ENCODE data around the gene TRPV5. TPM values are rescaled to one million over a fixed set of nuclear protein-coding genes. Genes with fewer than 3 reads are reported as not detected.

Gene TRPV5
- polyA plus RNA-seq, 2 of the 4 experiments (the other 2 are of a cell fraction), result not detected

DNA sequence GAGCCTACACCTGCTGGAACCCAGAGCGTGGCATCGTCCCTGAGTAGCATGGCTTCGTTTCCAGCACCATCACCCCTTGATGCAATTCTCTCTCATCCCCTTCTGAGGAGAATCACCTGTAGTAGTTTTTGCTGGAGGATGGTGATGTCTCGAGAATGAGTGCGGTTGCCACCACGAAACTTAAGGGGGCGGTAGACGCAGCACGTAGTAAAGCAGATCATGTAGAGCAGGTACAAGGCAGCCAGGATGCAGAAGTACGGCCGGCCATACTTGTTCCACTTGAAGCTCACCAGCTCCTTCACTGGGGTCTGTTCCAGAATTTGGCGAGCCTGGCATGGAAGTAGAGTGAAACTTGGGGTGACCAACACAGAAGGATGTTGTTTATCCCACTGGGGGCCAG lies 8.1 kb downstream of the TRPV5 start:
- no peak overlapping the region for H3K4me2 ChIP-seq
- H3K4me3 ChIP-seq, result no peak overlapping the region
- H3K9me3 ChIP-seq, result no peaks in the 10 kb centered on the region
- ChIA-PET CTCF (interaction anchor here (1.2 kb wide), 1 partner anchor 290 kb away, joined by 3 read pairs; no protein-coding TSS in a partner anchor), POLR2A (no interaction called here)
- H3K27ac ChIP-seq, result no peak overlapping the region
- no peak for DNase-seq (ENCODE audit: low read depth in 1 of 2, low spot score in 1 of 2)
- no peak for FAIRE-seq
- no peaks in the 10 kb centered on the region for H3K4me1 ChIP-seq
- 23% methylated on average over 12 of the region's 12 CpGs for WGBS (ENCODE audit: missing lambda C conversion rate)
- TF ChIP-seq GATA3 (IDR thresholded peaks at IDR 0.05; ENCODE audit: borderline replicate concordance), result no peak
- no peak for TF ChIP-seq NR3C1 (IDR thresholded peaks at IDR 0.05)
- TF ChIP-seq, protein P1, sequence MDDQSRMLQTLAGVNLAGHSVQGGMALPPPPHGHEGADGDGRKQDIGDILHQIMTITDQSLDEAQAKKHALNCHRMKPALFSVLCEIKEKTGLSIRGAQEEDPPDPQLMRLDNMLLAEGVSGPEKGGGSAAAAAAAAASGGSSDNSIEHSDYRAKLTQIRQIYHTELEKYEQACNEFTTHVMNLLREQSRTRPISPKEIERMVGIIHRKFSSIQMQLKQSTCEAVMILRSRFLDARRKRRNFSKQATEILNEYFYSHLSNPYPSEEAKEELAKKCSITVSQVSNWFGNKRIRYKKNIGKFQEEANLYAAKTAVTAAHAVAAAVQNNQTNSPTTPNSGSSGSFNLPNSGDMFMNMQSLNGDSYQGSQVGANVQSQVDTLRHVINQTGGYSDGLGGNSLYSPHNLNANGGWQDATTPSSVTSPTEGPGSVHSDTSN (IDR thresholded peaks at IDR 0.05), result no peak
- TF ChIP-seq NFE2L2 (conservative IDR thresholded peaks at IDR 0.05; ENCODE audit: low read length), result no peak
- TF ChIP-seq, protein P2, sequence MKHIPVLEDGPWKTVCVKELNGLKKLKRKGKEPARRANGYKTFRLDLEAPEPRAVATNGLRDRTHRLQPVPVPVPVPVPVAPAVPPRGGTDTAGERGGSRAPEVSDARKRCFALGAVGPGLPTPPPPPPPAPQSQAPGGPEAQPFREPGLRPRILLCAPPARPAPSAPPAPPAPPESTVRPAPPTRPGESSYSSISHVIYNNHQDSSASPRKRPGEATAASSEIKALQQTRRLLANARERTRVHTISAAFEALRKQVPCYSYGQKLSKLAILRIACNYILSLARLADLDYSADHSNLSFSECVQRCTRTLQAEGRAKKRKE (CRISPR knock-in tag; IDR thresholded peaks at IDR 0.05; ENCODE audit: low read depth), result no peak
- no peak for TF ChIP-seq EHF (CRISPR knock-in tag; IDR thresholded peaks at IDR 0.05)
- 0 out of 6 replicates have a peak, but pooled peaks of 1 of the 2 experiments have one; percentile 32 for ATAC-seq

DNA sequence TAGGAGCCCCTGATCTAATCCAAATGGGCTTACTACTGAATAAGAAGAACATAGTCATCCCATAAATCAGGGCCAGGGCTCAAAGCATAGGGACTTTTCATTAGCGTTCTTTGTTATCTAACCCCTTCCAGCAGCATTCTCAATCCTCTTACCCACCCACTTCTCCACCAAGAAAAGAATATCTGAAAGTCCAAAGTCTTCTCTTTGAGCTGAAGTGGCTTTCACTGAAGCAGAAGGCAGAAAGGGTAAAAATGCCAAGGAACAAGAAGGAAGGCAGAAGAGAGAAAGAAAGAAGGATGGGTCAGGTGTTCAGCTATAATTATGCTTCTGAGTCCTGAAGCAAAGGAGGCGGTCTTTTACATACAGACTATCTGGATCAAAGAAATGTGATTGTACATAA lies 10.2 kb downstream of the TRPV5 start:
- no peak for DNase-seq (ENCODE audit: low read depth in 1 of 2, low spot score in 1 of 2)
- ATAC-seq, result no peak
- no peaks in the 10 kb centered on the region for H3K4me1 ChIP-seq
- no peak for TF ChIP-seq HOXB13 (CRISPR knock-in tag; IDR thresholded peaks at IDR 0.05; ENCODE audit: low read depth)
- TF ChIP-seq, protein P3, sequence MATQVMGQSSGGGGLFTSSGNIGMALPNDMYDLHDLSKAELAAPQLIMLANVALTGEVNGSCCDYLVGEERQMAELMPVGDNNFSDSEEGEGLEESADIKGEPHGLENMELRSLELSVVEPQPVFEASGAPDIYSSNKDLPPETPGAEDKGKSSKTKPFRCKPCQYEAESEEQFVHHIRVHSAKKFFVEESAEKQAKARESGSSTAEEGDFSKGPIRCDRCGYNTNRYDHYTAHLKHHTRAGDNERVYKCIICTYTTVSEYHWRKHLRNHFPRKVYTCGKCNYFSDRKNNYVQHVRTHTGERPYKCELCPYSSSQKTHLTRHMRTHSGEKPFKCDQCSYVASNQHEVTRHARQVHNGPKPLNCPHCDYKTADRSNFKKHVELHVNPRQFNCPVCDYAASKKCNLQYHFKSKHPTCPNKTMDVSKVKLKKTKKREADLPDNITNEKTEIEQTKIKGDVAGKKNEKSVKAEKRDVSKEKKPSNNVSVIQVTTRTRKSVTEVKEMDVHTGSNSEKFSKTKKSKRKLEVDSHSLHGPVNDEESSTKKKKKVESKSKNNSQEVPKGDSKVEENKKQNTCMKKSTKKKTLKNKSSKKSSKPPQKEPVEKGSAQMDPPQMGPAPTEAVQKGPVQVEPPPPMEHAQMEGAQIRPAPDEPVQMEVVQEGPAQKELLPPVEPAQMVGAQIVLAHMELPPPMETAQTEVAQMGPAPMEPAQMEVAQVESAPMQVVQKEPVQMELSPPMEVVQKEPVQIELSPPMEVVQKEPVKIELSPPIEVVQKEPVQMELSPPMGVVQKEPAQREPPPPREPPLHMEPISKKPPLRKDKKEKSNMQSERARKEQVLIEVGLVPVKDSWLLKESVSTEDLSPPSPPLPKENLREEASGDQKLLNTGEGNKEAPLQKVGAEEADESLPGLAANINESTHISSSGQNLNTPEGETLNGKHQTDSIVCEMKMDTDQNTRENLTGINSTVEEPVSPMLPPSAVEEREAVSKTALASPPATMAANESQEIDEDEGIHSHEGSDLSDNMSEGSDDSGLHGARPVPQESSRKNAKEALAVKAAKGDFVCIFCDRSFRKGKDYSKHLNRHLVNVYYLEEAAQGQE (IDR thresholded peaks at IDR 0.05), result no peak
- TF ChIP-seq, protein P4, sequence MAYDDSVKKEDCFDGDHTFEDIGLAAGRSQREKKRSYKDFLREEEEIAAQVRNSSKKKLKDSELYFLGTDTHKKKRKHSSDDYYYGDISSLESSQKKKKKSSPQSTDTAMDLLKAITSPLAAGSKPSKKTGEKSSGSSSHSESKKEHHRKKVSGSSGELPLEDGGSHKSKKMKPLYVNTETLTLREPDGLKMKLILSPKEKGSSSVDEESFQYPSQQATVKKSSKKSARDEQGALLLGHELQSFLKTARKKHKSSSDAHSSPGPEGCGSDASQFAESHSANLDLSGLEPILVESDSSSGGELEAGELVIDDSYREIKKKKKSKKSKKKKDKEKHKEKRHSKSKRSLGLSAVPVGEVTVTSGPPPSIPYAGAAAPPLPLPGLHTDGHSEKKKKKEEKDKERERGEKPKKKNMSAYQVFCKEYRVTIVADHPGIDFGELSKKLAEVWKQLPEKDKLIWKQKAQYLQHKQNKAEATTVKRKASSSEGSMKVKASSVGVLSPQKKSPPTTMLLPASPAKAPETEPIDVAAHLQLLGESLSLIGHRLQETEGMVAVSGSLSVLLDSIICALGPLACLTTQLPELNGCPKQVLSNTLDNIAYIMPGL (CRISPR knock-in tag; IDR thresholded peaks at IDR 0.05; ENCODE audit: borderline replicate concordance), result no peak
- TF ChIP-seq HOXA7 (CRISPR knock-in tag; IDR thresholded peaks at IDR 0.05), result no peak
- TF ChIP-seq CHD2 (IDR thresholded peaks at IDR 0.05; ENCODE audit: low read length, partially characterized antibody), result no peak
- TF ChIP-seq, protein P5, sequence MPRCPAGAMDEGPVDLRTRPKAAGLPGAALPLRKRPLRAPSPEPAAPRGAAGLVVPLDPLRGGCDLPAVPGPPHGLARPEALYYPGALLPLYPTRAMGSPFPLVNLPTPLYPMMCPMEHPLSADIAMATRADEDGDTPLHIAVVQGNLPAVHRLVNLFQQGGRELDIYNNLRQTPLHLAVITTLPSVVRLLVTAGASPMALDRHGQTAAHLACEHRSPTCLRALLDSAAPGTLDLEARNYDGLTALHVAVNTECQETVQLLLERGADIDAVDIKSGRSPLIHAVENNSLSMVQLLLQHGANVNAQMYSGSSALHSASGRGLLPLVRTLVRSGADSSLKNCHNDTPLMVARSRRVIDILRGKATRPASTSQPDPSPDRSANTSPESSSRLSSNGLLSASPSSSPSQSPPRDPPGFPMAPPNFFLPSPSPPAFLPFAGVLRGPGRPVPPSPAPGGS (IDR thresholded peaks at IDR 0.05), result no peak
- H3K4me2 ChIP-seq, result no peak overlapping the region
- no peak overlapping the region for H3K4me3 ChIP-seq
- WGBS (ENCODE audit: missing lambda C conversion rate), result 48% methylated on average over 2 of the region's 2 CpGs
- POLR2A ChIA-PET, result no interaction called here
- FAIRE-seq, result no peak
- H3K9me3 ChIP-seq, result no peaks in the 10 kb centered on the region
- CTCF ChIA-PET, result interaction anchor here (0.6 to 0.7 kb wide), 2 partner anchors 14 to 70 kb away, joined by 3 read pairs; no protein-coding TSS in a partner anchor
- H3K27ac ChIP-seq, result no peak overlapping the region

DNA sequence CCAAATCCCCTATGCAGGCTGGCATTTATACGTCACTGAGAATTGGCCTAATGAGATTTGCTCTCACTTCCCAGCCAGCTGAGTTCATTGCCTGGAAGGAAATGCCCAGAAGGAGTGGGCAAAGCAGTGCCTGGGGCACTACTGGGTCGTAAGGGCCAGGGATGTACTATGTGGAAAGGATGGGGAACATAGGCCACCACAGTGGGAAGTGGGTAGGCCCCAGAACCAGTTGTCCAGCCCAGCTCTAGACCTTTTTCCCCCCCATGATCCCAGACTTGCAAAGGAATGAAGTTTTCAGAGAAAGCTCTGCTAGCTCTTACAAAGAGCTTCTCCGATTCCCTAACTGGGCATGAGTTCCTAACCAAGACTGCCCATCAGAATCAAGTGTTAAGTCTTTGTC lies 13.9 kb downstream of the TRPV5 start:
- CTCF ChIA-PET, result interaction anchor here (0.8 to 1.1 kb wide), 3 partner anchors 21 to 41 kb away, joined by 3 read pairs; no protein-coding TSS in a partner anchor
- no peak for FAIRE-seq
- Histone ChIP-seq H3K4me1 (no peaks in the 10 kb centered on the region), H3K27ac (no peak overlapping the region), H3K4me2 (no peak overlapping the region), H3K4me3 (no peak overlapping the region), H3K9me3 (no peaks in the 10 kb centered on the region)
- ATAC-seq, result no peak
- DNase-seq (ENCODE audit: low read depth in 1 of 2, low spot score in 1 of 2), result no peak
- POLR2A ChIA-PET, result no interaction called here
- TF ChIP-seq POLR2AphosphoS2 (conservative IDR thresholded peaks at IDR 0.05; ENCODE audit: low read length) (no peak), EHF (CRISPR knock-in tag; IDR thresholded peaks at IDR 0.05) (no peak), RCOR1 (IDR thresholded peaks at IDR 0.05; ENCODE audit: low read depth, low read length) (no peak), ZFP36 (IDR thresholded peaks at IDR 0.05; ENCODE audit: borderline replicate concordance, partially characterized antibody) (no peak), RFX5 (IDR thresholded peaks at IDR 0.05) (no peak), RNF2 (IDR thresholded peaks at IDR 0.05; ENCODE audit: borderline replicate concordance, low read depth) (no peak), JUN (IDR thresholded peaks at IDR 0.05) (no peak), HEYL (CRISPR knock-in tag; IDR thresholded peaks at IDR 0.05) (no peak), POLR2A (IDR thresholded peaks at IDR 0.05; ENCODE audit: low read length) (no peak)
- TF ChIP-seq, protein P3 (IDR thresholded peaks at IDR 0.05), result no peak
- TF ChIP-seq, protein P2 (CRISPR knock-in tag; IDR thresholded peaks at IDR 0.05; ENCODE audit: low read depth), result no peak
- 41% methylated on average over 3 of the region's 3 CpGs for WGBS (ENCODE audit: missing lambda C conversion rate)

All from A549 (cell line).